ENCODE results near the gene ANKRD37.

The ANKRD37 gene

DNA sequence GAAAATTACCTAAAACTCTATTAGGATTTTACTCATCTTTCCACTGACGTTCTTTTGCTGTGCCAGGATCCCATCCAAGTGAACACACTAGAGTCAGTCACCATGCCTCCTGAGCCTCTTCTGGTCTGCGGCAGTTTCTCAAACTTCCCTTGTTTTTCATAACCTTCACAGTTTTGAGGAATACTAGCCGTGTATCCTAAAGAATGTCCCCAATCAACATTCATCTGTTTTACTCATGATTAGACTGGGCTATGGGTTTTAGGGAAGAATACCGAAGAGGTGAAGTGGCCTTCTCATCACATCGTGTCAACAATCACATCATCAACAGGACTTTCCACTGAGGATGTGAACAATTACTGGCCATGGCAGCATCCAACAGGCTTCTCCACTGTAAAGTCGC, 5.7 kb upstream of the ANKRD37 start:
- DNase-seq (ENCODE audit: extremely low spot score) = no peak
- CTCF ChIA-PET = no interaction called here
- POLR2A ChIA-PET = no interaction called here
- TF ChIP-seq ELF4 (IDR thresholded peaks at IDR 0.05) (no peak), FOXK2 (IDR thresholded peaks at IDR 0.05) (no peak), ARNT (IDR thresholded peaks at IDR 0.05) (no peak), NFRKB (IDR thresholded peaks at IDR 0.05) (no peak)

DNA sequence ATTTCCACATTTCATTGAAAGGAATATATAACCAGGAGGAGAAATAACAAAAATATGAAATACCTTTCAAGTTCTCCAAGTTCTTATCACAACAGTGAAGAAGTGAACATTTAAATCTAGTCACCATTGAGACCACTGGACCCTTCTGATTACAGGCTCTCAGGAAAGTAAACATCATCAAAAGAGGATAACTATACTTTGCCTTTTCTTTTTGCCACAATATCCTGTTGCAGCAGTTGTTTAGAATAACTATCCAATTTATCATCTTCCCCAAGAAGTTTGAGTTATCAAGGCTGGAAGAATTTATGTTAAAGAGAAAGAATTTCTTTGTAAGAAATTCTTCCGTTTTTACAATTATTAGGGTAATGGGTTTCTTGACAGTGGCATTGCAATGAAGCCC, 4.5 kb upstream of the ANKRD37 start:
- no peak for DNase-seq (ENCODE audit: extremely low spot score)
- TF ChIP-seq BHLHE40 (IDR thresholded peaks at IDR 0.05; ENCODE audit: borderline replicate concordance) = no peak
- no peak for TF ChIP-seq ARNT (IDR thresholded peaks at IDR 0.05)
- TF ChIP-seq HDGF (IDR thresholded peaks at IDR 0.05; ENCODE audit: borderline replicate concordance) = no peak
- TF ChIP-seq TARDBP (IDR thresholded peaks at IDR 0.05) = no peak
- TF ChIP-seq CTBP1 (IDR thresholded peaks at IDR 0.05; ENCODE audit: borderline replicate concordance) = no peak
- TF ChIP-seq, protein P1, sequence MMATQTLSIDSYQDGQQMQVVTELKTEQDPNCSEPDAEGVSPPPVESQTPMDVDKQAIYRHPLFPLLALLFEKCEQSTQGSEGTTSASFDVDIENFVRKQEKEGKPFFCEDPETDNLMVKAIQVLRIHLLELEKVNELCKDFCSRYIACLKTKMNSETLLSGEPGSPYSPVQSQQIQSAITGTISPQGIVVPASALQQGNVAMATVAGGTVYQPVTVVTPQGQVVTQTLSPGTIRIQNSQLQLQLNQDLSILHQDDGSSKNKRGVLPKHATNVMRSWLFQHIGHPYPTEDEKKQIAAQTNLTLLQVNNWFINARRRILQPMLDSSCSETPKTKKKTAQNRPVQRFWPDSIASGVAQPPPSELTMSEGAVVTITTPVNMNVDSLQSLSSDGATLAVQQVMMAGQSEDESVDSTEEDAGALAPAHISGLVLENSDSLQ (IDR thresholded peaks at IDR 0.05) = no peak
- TF ChIP-seq LEF1 (IDR thresholded peaks at IDR 0.05; ENCODE audit: borderline replicate concordance) = no peak
- TF ChIP-seq ZNF384 (IDR thresholded peaks at IDR 0.05) = no peak
- no peak for TF ChIP-seq FOXK2 (IDR thresholded peaks at IDR 0.05)
- no peak for TF ChIP-seq ELF4 (IDR thresholded peaks at IDR 0.05)
- TF ChIP-seq SP1 (IDR thresholded peaks at IDR 0.05) = no peak
- TF ChIP-seq L3MBTL2 (conservative IDR thresholded peaks at IDR 0.05) = no peak
- no peak for TF ChIP-seq NFRKB (IDR thresholded peaks at IDR 0.05)
- TF ChIP-seq SUZ12 (IDR thresholded peaks at IDR 0.05) = no peak
- ChIA-PET CTCF (no interaction called here), POLR2A (no interaction called here)

DNA sequence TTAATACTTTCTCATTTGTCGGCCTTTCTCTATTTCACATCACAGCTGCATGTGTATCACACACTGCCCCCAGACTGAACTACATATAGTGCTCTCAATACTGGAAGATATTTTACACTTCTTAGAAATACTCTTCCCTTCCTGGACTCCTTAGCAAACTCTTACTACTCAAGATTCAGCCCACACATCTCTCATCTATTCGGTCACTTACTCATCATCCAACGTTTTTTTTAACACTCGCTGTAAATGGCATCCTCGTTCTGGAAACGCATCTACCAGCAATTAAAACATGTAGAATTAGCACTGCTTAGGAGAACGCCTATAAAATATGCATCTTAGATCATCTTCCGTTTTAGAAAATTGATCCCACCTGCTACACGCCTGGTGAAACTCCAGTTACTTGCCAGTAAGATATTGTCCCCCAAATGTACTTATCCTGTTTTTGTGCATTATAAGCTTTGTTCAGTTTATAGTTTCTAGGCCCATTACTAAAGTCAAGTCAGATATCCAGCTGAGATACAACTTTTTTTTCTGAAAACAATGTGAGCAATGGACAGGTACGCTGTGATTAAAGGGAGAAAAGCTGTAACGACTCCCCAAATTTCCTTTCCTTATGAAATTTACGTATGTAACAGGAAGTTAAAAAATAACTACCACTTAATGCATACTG, 1.9 kb upstream of the ANKRD37 start:
- POLR2A ChIA-PET = interaction anchor here (0.6 to 4.0 kb wide), 6 partner anchors 10 to 185 kb away, joined by 3 to 29 read pairs (median 8); partner anchors contain the start of gene UFSP2
- CTCF ChIA-PET = interaction anchor here (0.7 to 1.0 kb wide), 2 partner anchors 10 to 68 kb away, joined by 3 read pairs; no protein-coding TSS in a partner anchor
- no peak for TF ChIP-seq BHLHE40 (IDR thresholded peaks at IDR 0.05; ENCODE audit: borderline replicate concordance)
- TF ChIP-seq FOXK2 (IDR thresholded peaks at IDR 0.05) = no peak
- TF ChIP-seq FOXM1 (IDR thresholded peaks at IDR 0.05; ENCODE audit: borderline replicate concordance) = no peak
- TF ChIP-seq SP1 (IDR thresholded peaks at IDR 0.05) = no peak
- TF ChIP-seq CTBP1 (IDR thresholded peaks at IDR 0.05; ENCODE audit: borderline replicate concordance) = no peak
- no peak for DNase-seq (ENCODE audit: extremely low spot score)

DNA sequence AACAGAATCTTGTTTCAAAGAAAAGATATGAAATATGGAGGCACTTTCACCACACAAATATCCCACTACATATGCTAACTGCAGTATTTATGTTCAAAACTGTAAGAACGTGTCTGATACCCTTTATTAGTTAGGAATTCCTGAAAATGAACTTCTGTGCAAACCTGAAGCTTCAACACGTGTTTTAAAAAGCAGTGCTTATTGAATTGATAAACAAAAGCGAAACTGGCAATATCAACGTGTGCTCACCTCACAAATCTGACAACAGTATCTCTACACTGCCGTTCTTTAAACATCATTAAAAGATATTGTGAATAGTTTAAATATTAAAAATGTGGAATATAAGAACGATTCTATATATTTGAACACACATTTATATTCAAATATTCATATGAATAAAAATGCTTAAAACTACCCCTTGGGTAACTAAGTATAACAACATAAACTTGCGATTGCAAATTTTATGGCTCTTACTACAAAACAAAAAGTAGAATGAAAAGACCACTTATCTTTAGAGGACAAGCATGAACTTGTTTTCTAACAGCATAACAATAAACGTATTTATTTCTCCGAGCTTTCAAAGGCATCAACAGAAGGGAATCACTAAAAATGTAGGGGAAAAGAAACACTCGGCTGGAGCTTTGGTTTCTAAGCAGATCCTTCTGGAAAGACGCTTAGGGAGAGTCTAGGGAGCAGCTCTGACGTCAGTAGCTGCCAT, 1.2 kb upstream of the ANKRD37 start, which contains the start of gene LRP2BP:
Gene LRP2BP, minus strand, starts transcription at position 687 of the 718 bp plus-strand sequence. CDS start 17,738 bp downstream, outside the sequence.
- CTCF ChIA-PET = interaction anchor here (0.7 to 1.0 kb wide), 2 partner anchors 10 to 67 kb away, joined by 3 read pairs; no protein-coding TSS in a partner anchor
- POLR2A ChIA-PET = interaction anchor here (0.6 to 4.0 kb wide), 13 partner anchors 10 to 317 kb away, joined by 3 to 29 read pairs (median 4); partner anchors contain the start of gene UFSP2
- no peak for TF ChIP-seq SUZ12 (IDR thresholded peaks at IDR 0.05)
- no peak for TF ChIP-seq LEF1 (IDR thresholded peaks at IDR 0.05; ENCODE audit: borderline replicate concordance)
- no peak for TF ChIP-seq FOXK2 (IDR thresholded peaks at IDR 0.05)
- no peak for TF ChIP-seq CTBP1 (IDR thresholded peaks at IDR 0.05; ENCODE audit: borderline replicate concordance)
- no peak for TF ChIP-seq FOXM1 (IDR thresholded peaks at IDR 0.05; ENCODE audit: borderline replicate concordance)
- TF ChIP-seq ZNF384 (IDR thresholded peaks at IDR 0.05) = no peak
- TF ChIP-seq, protein P1 (IDR thresholded peaks at IDR 0.05) = no peak
- no peak for TF ChIP-seq FOXA1 (IDR thresholded peaks at IDR 0.05)
- TF ChIP-seq HDGF (IDR thresholded peaks at IDR 0.05; ENCODE audit: borderline replicate concordance) = no peak
- TF ChIP-seq SP1 (IDR thresholded peaks at IDR 0.05) = no peak
- TF ChIP-seq ARNT (IDR thresholded peaks at IDR 0.05) = no peak
- TF ChIP-seq L3MBTL2 (conservative IDR thresholded peaks at IDR 0.05) = no peak
- TF ChIP-seq NFRKB (IDR thresholded peaks at IDR 0.05) = no peak
- no peak for TF ChIP-seq TARDBP (IDR thresholded peaks at IDR 0.05)
- TF ChIP-seq ELF4 (IDR thresholded peaks at IDR 0.05) = no peak
- TF ChIP-seq BHLHE40 (IDR thresholded peaks at IDR 0.05; ENCODE audit: borderline replicate concordance) = no peak
- no peak for DNase-seq (ENCODE audit: extremely low spot score)

DNA sequence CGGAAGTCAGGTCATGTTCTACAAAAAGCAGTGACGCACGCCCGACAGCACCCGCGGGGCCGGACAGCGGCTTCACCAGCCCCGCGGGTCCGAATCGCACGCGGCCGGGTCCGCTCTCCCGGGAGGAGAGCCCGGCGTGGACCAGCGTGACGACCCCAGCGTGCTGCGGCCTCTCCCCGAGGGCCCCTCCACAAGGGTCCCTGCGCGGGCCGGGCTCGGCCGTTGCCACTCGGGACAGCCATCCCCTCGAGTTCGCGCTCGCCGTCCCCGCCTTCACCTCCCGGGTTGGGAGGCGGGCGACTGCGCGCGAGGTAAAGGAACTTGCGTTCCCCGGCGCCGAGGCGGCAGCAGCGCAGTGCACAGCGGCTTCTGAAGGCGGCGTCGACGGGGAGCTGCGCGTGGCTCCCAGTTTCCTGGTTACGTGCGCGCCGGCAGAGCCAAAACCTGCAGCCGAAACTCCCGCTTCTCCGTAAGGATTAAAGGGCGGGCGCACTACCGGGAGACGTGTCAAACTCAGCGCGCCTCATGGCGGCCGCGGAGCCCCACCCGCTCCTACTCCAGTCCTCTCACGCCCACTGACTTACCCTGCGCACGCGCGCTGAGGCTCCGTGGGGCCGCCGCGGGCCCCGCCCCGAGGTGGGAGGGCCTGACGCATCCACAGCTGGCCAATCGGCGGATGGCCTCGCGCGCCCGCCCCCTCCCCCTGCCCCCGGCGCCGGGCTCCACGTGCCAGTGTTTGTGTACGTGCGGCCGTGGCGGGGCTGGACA, 501 bp upstream of the ANKRD37 start:
- CTCF ChIA-PET = no interaction called here
- POLR2A ChIA-PET = interaction anchor here (0.6 to 4.0 kb wide), 19 partner anchors 8 to 316 kb away, joined by 3 to 29 read pairs (median 4); partner anchors contain the start of gene UFSP2
- DNase-seq (ENCODE audit: extremely low spot score) = peak; percentile 93
- TF ChIP-seq ARNT (IDR thresholded peaks at IDR 0.05) = peak; percentile 99
- TF ChIP-seq SP1 (IDR thresholded peaks at IDR 0.05) = no peak
- TF ChIP-seq NFRKB (IDR thresholded peaks at IDR 0.05) = no peak
- TF ChIP-seq, protein P1 (IDR thresholded peaks at IDR 0.05) = no peak
- TF ChIP-seq CTBP1 (IDR thresholded peaks at IDR 0.05; ENCODE audit: borderline replicate concordance) = no peak
- no peak for TF ChIP-seq FOXA1 (IDR thresholded peaks at IDR 0.05)
- TF ChIP-seq TARDBP (IDR thresholded peaks at IDR 0.05) = peak; percentile 85
- no peak for TF ChIP-seq ZNF384 (IDR thresholded peaks at IDR 0.05)
- TF ChIP-seq L3MBTL2 (conservative IDR thresholded peaks at IDR 0.05) = peak; percentile 97
- TF ChIP-seq HDGF (IDR thresholded peaks at IDR 0.05; ENCODE audit: borderline replicate concordance) = no peak
- TF ChIP-seq SUZ12 (IDR thresholded peaks at IDR 0.05) = no peak
- TF ChIP-seq BHLHE40 (IDR thresholded peaks at IDR 0.05; ENCODE audit: borderline replicate concordance) = no peak
- no peak for TF ChIP-seq LEF1 (IDR thresholded peaks at IDR 0.05; ENCODE audit: borderline replicate concordance)
